GM21528 (cell line): ENCODE results near the gene PHC3.
A peak's percentile ranks its signal among the peaks of the same experiment; 100 is the strongest.
"Not testable (repeated sequence)": the region's sequence is repeated elsewhere in the genome, so short reads cannot be mapped to it uniquely, and the experiment has no call there.

ENCODE experiments used
- ATAC-seq: cut with Tn5 transposase; IDR thresholded peaks from one replicate; pipeline ENCODE4 v1.9.1; 2021; ENCODE audit warnings: mild to moderate bottlenecking, moderate library complexity; ENCODE audit not compliant: unreplicated experiment, low FRiP score

Gene PHC3

GRCh38 chr3:170130532-170130931, 51.0 kb downstream of the PHC3 start:
- no peak for ATAC-seq

- peak; percentile 59 for ATAC-seq
Observed at GRCh38 chr3:170128977-170129431, 52.5 kb downstream of the PHC3 start.

GRCh38 chr3:170128259-170128976, 53.1 kb downstream of the PHC3 start:
- peak; percentile 84 for ATAC-seq

GRCh38 chr3:170117134-170117533, 64.4 kb downstream of the PHC3 start:
- no peak for ATAC-seq

GRCh38 chr3:170114165-170114564, 67.4 kb downstream of the PHC3 start:
- ATAC-seq = not testable (repeated sequence)

GRCh38 chr3:170111147-170111771, 70.3 kb downstream of the PHC3 start:
- ATAC-seq = no peak

- no peak for ATAC-seq
Observed at GRCh38 chr3:170109579-170110293, 71.8 kb downstream of the PHC3 start.

GRCh38 chr3:170108955-170109354, 72.6 kb downstream of the PHC3 start:
- no peak for ATAC-seq

- ATAC-seq = no peak
Observed at GRCh38 chr3:170107941-170108340, 73.6 kb downstream of the PHC3 start.

- no peak for ATAC-seq
Observed at GRCh38 chr3:170102431-170102830, 79.1 kb downstream of the PHC3 start.

- no peak for ATAC-seq
Observed at GRCh38 chr3:170100944-170101343, 80.6 kb downstream of the PHC3 start.

- no peak for ATAC-seq
Observed at GRCh38 chr3:170098753-170099152, 82.8 kb downstream of the PHC3 start.

- ATAC-seq = peak; percentile 55
Observed at GRCh38 chr3:170096342-170096741, 85.2 kb downstream of the PHC3 start.

- no peak for ATAC-seq
Observed at GRCh38 chr3:170095771-170096170, 85.8 kb downstream of the PHC3 start.

GRCh38 chr3:170092907-170093306, 88.6 kb downstream of the PHC3 start:
- ATAC-seq = no peak

- ATAC-seq = no peak
Observed at GRCh38 chr3:170090601-170090981, 90.9 kb downstream of the PHC3 start.

GRCh38 chr3:170089862-170090600, 91.5 kb downstream of the PHC3 start:
- ATAC-seq = no peak

GRCh38 chr3:170085396-170085795, 96.1 kb downstream of the PHC3 start:
- ATAC-seq = no peak

- ATAC-seq = no peak
Observed at GRCh38 chr3:170083343-170083742, 98.2 kb downstream of the PHC3 start.

- no peak for ATAC-seq
Observed at GRCh38 chr3:170081079-170081741, 100.3 kb downstream of the PHC3 start.
